GM12872 (cell line): ENCODE measurements around the gene PPM1M.

Experiments used
- TF ChIP-seq, protein P1 (sequence below): IDR thresholded peaks from 3 replicates; pipeline ENCODE4 v1.5.1; 2011; ENCODE audit warnings: low read depth, mild to moderate bottlenecking, low read length, moderate library complexity; ENCODE audit not compliant: insufficient read depth

PPM1M gene

DNA sequence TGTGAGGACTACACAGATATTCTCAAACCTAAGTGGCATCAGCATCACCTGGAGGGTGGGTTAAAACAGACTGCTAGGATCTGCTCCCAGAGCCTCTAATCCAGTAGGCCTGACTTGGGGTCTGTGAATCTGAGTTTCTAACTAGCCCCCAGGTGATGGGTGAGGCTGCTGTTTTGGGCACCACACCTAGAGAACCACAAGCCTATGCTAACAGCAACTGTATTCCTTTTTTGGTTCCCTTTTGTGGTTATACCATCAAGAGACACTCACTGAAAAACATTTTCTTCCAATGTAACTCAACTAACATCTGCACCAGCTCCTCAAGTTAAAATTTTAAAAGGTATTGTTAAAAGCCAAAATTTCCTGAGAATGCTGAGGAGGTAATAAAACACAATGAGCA, 16.9 kb downstream of the PPM1M start:
- TF ChIP-seq, protein P1, sequence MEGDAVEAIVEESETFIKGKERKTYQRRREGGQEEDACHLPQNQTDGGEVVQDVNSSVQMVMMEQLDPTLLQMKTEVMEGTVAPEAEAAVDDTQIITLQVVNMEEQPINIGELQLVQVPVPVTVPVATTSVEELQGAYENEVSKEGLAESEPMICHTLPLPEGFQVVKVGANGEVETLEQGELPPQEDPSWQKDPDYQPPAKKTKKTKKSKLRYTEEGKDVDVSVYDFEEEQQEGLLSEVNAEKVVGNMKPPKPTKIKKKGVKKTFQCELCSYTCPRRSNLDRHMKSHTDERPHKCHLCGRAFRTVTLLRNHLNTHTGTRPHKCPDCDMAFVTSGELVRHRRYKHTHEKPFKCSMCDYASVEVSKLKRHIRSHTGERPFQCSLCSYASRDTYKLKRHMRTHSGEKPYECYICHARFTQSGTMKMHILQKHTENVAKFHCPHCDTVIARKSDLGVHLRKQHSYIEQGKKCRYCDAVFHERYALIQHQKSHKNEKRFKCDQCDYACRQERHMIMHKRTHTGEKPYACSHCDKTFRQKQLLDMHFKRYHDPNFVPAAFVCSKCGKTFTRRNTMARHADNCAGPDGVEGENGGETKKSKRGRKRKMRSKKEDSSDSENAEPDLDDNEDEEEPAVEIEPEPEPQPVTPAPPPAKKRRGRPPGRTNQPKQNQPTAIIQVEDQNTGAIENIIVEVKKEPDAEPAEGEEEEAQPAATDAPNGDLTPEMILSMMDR = no peak

DNA sequence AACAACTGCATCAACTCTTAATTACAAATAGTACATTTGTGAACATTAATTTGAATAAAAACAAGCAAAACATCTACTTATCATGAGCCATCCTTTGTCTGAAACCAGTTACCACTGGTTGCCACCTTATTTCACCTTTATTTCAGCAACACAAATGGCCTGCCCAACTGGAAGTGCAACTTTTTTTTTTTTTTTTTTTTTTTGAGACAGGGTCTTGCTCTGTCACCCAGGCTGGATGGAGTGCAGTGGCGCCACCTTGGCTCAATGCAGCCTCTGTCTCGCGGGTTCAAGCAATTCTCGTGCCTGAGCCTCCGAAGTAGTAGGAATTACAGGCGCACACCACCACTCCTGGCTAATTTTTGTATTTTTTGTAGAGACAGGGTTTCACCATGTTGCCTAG, 19.8 kb downstream of the PPM1M start:
- TF ChIP-seq, protein P1 = no peak

DNA sequence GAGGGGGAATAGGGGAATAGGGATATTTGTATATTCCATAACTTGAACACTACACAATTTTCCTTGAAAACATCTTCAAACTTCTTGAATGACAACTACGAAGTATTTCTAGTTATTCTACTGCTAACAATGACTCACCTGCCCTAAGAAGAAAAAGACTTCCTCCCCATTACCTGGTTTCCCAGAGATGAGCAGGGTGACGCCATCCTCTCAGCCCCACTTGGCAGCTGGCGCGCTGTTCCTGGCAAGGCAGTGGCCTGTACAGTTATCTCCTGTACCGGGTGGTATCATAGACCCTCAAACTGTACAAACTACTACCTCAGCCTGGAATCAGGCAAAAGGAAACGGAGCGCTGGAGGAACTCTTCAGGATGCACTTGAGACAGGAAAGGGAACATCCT, 22.5 kb downstream of the PPM1M start:
- TF ChIP-seq, protein P1 = no peak

DNA sequence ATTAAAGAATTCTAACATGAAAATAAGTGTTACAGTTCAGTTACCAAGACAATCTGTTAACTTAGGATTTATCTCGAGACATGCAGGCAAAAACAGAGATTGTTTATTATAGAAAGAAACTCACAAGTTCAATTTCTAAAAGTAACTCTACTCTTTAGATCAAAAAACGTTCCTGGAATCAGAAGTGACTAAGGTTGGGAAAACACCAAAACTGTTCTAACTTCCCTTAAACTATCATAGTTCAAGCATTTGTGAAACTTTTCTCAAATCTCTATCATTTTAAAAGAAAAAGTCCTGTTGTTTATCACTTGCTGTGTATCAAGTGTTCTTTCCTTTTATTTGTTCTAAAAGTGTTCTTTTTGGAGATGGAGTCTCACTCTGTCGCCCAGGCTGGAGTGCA, 24.2 kb downstream of the PPM1M start:
- TF ChIP-seq, protein P1 = no peak

DNA sequence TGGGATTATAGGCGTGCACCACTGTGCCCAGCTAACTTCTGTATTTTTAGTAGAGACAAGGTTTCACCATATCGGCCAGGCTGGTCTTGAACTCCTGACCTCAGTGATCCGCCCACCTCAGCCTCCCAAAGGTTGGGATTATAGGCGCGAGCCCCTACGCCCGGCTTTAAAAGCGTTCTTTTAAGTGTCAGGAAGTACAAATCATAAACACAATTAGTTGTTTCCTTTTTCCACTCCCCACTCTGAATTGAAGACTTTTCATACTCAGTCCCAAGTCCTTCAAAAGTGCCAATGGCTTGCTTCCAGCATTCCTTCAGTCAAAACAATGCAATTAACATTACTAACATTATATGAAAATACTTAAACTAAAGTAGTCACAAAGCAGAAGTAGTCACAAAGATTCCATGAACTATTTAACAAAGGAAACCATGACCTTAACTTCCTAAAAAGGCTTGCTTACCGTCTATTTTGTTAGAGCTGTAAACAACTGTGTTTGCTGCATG, 24.7 kb downstream of the PPM1M start:
- TF ChIP-seq, protein P1 = no peak

DNA sequence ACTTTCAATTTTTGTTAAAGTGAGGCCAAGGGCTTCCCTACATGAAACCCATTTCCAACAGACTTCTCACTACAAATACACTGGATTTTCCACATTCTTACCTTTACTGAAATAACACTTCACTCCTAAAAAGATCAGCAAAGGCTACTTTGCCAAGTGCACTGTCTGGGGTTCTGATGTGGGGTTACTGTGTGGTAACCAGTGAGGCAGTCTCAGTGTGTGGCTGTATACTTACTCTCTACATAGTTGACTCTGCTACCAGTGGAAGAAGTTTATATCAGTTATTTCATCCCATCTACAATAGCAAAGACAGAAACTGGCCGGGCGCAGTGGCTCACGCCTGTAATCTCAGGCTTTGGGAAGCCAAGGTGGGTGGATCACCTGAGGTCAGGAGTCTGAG, 27.3 kb downstream of the PPM1M start:
- TF ChIP-seq, protein P1 = no peak

DNA sequence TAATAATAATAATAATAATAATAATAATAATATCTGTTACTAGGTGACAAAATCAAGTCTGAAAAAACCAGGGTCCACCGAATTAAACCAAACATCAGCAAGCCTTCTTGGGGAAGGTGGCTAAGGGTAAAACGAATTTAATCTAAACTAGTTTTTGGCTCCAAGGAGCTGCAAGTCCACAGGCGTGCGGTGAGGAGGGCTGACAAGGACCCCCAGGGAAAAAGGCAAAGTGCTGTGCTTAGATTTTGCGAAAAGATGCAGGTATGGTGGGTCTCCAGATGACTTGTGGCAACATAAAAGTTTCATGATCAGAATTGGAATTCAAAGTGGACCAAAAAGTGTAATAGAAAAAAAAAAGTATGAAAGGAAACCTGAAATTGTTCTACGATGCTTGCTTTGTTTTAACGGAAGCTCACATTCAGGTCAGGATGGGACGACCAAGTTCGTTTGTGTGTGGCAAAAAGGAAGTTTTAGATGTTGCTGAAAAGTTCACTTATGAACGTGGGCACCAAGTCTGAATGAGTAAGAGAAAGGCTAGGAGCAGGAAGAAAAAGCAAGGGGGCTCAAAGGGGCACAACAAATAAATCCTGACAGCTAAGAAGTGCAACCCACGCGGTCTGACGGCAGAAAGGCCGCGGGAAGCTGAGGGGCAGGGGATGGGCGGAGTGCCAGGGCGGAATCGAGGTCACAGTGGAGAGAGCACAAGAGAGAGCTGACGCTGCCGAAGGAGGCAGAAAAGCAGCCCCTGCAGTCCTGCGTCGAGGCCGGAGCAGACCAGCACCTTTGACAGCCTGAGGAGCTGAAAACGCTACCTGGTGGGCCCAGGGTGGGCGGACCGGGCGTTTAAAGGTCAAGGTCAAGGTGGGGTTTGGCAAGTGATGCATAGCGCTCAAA, 31.8 kb downstream of the PPM1M start:
- TF ChIP-seq, protein P1 = no peak
